ENCODE data around the gene KCNIP1.

Gene KCNIP1

DNA sequence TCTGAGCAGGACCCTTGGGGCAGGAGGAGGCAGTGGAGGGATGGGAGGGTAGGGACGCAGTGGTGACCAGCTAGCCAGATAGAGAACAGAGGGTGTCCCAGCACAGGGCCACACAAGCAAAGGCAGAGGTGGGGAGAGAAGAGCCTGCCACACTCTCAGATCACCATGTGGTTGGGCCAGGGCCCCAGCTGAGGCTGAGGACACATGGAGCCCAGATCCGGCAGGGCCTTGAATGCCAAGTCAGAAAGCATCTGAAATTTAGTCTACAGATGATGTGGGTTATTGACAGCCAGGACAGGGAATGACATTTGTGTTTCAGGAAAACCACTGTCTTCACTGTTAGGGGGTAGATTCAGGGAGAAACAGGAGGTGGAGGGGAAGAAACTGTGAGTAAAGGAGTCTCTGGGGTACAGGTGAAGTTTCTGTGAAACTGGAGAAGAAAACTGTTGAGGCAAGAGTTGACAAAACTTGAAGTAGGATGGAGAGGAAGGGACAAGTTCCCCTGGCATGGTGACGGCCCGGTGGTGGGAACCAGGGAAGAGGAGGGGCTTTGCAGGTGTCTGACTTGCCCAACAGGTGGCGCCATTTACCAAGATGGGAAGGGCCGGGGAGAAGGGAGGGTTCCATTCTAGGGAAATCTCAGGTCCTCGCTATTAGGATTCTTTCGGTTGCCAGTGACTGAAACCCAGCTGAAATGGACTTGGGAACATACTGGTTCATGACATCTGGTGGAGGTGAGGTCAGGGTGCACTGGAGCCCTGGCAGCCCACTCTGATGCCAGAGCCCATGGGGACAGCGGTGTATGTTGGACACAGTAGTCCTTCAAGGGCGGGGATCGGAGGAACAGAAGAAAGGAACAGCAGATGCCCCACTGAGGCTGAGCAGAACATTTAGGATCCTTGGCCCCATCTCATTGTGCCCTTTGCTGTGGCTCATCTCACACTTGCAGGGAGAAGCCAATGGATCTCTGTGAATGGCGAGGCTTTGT lies 100.1 kb downstream of the KCNIP1 start:
- DNase-seq: peak; percentile 74

DNA sequence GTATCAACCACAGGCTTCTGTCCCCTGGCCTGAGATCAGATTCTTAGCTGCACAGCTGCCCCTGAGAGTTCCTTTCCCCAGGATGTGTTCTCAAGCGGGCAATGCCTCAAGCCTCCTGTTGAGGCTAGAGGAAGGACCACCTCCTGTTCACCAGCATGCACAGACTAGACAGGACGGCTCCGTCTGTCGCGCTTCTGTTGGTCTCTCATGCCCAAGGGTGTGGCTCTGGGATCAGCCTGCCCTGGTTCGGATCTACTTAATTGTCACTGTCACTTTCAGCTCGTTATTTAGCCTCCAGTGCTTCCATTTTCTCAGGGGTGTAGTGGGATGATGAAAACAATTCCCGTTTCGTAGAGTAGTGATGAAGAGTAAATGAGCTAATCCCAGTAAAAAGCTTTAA lies 103.1 kb downstream of the KCNIP1 start:
- DNase-seq: no peak

DNA sequence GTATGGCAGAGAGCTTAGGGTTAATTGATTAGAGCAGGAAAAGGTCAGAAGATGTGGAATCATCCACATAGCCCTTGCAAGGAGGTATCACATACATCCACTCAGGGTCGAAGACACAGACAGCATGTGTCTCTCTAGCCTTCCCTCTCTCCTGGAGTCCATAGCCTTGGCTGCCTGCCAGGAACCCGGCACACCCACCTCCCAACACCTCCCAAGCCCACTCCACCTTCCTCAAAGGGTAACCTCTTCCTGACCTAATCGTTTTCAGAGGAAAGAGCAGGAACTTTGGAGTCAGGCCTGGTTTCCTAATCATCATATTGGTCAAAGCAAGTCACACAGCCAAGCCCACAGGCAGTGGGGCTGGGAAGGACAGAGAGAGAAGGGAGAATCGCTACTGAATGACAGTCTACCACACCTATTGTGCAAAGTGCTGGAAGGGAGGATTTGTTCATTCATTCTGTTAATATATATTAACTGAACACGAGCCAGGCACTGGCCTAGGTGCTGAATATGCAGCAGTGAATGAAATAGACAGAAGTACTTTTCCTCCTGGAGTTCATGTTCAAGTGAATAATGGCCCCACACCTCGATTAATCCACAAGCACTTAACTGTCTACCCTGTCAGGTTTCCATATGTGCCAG lies 107.8 kb downstream of the KCNIP1 start:
- no peak for DNase-seq

DNA sequence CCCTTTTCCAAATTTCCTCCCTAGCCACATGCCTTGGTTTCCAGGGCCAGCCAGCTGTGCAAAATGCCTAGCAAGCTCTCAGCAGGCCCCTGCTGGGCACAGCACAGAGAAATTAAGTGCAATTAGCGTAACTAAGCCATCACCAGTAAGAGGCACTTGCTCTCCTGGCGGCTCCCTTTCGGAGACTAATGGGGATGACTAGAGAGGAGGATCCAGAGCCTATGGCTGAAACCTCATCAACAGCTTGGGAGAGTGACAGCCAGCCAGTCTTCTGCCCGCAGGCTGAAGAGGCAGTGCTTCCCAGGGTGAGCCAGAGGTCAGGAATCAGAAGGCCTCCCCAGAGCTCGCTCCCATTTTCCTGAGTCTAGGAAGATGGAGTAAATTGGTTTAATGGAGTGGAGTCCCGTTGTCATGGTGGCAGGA lies 108.4 kb downstream of the KCNIP1 start:
- DNase-seq: no peak

DNA sequence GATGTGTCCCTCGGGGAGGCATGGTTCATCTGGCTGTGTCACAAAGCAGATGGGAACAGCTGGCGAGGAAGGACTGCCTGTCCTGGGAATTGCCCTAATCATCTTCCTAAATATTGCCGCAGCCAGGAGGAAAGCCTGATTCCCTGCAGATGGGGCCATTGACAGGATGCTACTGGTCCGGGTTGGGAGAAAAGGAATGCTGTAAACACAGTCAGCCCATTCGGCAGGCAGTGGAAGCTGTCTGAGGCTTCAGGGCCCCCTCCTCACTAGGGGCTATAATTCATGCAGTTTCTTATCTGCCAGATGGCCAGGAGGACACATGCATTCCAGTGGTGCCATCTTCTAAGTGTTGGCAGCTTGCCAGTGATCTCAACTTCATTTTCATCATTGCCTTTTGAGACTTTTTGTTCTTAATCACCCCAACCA lies 110.3 kb downstream of the KCNIP1 start:
- DNase-seq: no peak

DNA sequence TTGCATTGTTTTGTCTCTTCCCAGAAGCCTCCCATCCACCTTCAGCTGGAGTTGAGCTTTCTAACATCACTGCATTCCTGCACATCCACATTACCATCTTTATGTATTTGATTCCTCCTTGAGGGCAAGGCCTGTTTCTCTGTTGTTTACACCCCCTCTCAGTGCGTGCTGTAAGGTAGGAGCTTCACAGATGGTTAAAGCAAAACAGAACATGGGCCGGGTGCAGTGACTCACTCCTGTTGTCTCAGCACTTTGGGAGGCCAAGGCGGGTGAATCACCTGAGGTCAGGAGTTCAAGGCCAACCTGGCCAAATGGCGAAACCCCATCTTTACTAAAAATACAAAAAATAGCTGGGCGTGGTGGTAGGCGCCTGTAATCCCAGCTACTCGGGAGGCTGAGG lies 110.9 kb downstream of the KCNIP1 start:
- no peak for DNase-seq

DNA sequence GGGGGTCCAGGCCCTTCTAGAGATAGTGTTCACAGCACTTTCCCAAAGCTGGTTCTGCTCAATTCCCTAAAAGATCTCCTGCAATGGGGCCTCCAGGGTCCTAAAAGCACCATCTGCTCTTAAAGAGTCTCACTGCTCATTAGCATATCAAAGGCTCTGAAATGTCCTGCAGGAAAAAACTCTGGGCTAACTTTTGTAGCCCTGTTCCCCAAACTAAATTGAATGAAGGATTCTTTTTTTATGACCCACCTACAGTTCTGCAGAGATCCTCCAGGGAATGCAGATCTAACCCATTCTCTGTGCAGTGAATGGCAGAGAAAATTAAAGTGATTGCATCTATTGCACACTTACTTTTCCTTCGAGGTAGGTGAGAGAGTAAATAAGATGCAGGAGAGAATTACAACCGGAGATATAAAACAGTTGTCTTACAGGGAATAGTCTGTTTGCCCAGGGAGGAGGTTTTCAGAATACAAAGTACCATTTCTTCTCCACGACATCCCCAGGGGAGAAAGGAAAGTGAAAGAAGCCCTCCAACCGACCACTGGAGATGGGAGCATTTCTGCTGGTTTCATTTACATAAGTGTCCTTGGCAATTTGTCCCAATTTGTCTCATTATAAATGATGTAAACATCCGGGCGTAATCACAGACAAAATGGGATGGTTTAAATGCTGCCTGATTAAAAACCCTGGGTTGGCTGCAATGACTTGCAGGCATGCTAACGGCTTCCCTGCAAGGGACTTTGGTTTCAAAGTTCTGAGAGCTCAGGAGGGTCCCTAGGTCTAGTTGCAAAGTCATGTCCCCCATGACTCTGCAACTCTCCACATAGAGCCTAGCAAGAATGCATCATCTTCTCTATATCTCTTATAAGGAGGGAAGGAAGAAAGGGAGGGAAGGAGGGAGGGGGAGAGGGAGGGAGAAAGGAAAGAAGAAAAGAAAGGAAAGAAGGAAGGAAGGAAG lies 114.0 kb downstream of the KCNIP1 start:
- DNase-seq: no peak

DNA sequence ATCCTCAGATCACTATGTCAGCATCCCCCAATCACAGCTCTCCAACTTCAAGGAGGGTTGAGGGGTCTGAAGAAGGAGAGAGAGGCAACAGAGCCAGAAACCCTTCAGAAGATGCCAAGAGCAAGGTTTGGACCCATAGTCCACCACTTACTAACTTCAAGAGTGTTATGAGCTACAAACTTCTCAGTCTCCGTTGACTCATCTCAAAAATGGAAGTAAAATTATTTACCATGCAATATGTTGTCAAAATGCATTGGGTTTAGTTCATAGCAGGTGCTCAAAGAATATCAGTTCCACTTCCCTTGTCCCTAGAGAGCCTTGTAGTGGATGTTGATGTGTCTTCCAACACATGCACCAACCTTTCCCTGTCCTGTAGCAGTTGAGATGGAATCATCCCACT lies 116.0 kb downstream of the KCNIP1 start:
- no peak for DNase-seq

DNA sequence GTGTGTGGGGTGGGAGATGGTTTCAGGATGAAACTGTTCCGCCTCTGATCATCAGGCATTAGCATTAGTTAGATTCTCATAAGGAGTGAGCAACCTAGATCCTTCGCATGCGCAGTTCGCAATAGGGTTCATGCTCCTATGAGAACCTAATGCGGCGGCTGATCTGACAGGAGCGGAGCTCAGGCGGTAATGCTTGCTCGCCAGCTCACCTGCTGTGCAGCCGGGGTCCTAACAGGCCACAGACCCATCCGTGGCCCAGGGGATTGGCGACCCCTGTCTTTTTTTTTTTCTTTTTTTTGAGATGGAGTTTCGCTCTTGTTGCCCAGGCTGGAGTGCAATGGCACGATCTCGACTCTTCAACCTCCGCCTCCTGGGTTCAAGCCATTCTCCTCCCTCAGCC lies 119.1 kb downstream of the KCNIP1 start:
- DNase-seq: no peak

DNA sequence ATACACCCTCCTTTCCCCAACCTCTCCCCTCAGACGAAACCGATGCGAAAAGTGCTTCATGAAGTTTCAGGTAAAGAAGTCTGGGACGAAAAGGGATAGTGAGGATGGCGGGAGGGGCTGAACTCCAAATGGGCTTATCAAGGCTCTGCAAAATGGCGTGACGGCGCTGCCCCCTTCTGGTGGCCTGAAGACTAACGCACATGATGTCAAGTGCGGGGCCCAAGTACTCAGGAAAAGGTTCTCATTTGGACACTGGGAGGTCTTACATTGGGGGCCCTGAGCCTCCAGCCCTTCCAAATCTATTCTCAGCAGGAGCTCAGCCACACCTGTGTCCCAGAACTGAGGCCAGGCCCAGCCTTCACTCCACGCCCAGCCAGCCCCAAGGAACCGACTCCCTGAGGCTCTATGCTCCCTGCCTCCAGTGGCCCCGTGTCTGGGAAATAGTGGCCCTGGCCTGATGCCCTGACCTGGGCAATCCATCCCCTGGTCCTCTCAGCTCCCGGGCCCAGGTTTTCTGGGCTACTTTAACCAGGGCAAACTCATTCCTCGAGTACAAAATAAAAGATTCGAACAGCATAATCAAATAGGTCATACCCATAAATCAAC lies 119.9 kb downstream of the KCNIP1 start:
- DNase-seq: no peak

DNA sequence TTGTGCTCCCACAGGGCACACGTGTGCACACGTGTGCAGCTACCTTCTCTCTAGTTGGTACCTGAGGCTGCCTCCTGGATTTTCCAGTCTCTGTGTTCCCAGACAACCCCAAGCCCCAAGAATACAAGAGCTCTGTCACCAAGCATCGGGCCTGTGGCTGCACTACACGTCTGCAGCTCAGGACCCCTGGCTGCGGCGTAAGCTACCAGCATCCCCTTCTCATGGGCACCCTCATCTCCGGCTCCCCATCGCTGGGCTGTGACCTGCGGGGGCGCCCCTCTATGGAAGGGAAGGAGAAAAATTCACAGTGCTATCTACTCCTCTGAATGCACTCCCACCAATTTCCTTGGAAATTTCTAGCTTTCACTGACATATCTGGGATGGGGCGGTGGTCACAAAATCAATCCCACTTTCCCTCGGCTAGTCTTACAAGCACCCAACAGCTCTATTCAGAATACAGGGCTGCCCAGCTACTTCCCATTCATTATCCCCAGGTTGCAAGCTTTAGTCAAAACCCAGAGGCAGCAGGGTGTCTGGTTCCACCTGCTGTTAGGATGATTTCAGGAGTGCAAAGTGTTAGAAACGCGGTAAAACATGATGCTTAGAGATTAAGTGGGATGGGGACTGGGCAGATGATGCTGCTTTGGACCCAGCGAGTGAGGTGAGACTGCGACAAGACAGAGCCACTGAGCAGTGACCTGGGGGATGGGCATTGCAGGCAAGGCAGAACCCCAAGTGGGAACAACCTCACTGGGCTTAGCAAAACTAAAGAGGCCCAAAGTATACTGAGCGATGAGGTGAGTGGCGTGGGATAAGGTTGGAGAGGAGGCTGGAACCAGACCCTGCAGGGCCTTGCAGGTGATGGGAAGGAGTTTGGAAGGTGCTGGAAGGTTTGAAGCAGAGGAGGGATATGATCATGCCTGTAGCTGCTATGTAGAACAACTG lies 121.7 kb downstream of the KCNIP1 start:
- no peak for DNase-seq

DNA sequence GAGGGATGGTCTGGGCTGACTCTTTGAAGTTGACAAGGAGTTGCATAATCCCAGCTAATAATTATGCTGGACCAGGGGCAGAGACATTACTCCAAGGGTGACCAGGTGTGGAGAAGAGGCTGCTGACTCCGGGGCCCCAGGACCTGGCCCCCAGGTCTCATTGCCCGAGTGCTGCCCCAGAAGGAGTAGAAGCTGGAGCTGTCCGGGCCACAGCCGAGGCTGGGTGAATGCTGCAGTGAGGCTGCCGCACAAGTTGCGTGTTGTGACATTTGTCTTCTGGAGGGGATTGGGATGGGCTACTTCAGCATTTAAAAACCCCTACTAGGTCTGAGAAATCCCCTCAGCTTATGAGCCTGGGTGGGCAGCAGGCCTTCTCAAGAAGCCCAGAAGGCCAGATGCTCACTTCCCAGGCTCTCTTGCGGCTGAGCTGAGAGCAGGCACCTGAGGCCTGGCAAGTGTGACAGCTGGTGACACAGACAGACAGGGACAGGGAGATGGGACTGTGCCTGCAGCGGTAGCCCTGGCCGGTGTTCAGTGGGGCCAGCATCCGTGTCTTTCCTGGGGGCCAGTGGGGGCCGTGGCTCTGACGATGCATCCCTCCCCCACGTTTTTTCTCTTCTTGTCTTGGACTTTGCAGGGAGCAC lies 122.8 kb downstream of the KCNIP1 start:
- no peak for DNase-seq

DNA sequence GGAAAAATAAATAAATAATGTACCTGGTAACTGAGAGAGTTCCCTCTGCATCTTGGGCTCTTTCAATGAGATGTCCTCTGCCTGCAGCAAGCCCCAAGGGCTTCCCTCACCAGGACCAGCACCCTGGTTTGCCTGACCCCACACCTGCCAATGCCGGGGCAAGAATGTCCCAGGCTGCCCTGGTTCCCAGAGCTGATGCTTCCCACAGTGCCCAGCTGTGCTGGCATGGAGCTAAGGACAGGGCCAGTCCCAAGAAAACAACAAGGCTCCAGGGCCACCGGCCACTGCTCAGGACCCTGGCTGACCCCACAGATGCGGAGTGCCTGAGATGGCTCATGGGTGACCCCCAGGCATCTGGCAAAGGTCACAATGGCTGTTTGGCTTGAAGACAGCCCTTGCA lies 123.5 kb downstream of the KCNIP1 start:
- no peak for DNase-seq

DNA sequence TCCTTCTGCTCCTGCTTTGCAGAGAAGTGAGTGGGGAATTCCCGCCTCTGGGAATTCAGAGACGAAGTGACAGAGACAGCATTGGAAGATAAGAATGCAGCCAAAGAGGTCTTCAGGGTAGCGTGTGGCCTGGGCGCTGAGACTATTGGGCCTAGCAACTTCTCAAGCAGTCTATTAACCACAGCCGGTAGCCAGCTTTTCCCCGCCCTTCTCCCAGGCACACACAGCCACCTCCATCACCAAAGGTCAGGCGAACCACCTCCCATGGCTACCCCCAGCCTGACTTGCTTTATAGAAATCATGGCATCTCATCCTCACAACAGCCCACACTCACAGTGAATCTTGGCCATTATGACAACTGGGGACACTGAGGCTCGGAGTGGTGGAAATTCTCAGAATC lies 124.2 kb downstream of the KCNIP1 start:
- no peak for DNase-seq

DNA sequence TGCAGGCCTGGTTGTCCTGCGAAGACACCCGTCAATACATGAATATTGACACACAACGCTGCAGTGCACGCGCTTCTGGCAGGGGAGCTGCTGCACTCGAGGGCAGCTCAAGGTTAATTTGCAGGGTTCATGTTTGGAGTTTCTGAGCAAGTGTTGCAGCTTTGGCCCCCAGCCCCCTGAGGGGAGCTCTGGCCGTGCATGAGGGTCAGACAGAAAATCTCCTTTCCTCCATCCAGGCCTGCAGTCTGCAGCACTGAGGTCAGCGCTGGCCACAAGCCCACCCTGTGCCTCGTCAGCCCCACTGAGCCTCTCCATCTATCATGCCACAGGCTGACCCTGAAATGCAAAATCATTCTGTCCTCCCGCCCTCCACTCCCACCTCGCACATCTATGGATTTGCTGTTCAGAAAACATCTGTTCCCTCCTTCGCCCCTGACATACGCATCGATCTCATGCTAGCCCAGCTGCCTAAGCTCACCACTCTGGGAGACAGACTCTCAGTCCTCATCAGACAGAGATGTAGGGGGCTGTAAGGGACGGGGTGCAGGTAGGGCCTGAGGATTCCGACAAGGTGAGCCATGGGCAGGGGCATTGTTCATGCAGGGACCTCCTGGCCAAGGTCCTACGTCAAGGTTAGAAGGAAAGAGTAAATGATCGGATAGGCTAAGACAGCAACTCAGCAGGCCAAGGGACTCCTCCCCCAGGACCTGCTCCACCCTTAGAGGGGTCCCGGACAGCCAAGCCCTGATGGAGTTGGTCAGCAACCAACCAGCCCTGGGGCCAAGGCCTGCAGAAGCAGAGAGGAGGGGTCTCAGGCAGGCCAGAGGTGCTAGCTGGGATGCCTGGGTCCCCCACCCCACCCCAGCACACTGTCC lies 125.1 kb downstream of the KCNIP1 start:
- no peak for DNase-seq

DNA sequence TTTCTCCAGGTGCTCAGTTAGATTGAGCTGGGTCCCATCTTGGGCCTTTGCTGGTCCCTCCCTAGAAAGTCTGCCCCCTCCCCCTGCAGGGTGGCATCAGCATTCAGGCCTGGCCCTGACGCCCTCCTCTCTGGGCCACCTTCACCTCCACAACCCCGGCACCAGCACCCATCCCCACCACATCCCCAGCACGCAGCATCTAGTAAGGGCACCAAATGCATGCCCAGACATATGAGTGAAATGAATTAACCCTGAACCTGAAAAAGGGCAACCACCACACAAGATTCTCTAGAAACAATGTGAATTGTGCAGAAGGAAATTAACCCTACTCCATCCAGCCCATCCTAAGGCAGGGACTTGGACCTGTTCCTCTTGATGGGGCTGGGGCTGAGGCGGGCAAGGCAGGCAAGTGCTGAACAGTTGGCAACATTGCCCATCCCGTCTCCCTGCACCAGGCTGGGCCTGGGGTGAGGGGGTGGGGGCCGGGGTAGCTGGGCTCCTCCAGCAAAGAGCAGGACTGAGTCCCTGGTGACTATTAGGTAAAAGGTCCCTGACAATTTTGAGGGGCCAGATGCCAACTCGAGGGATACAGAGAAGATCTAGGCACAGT lies 125.9 kb downstream of the KCNIP1 start:
- DNase-seq: no peak

DNA sequence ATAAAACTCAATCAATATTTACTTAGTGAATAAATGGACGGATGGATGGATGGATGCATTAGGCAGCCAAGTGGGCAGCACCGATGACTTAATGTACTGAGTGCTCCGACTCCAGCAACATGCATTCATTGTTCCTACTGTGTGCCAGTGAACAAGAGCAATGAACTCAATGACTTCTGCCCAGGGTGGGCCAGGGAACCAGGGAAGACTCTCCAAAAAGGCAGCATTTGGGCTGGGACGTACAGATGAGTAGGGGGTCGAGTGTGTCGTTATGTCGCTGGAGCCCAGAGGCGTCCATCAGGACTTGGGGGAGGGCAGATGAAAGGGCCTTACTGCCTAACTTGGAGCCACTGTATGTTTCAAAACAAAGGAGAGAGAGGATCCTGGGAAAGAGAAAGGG lies 126.4 kb downstream of the KCNIP1 start:
- DNase-seq: no peak

DNA sequence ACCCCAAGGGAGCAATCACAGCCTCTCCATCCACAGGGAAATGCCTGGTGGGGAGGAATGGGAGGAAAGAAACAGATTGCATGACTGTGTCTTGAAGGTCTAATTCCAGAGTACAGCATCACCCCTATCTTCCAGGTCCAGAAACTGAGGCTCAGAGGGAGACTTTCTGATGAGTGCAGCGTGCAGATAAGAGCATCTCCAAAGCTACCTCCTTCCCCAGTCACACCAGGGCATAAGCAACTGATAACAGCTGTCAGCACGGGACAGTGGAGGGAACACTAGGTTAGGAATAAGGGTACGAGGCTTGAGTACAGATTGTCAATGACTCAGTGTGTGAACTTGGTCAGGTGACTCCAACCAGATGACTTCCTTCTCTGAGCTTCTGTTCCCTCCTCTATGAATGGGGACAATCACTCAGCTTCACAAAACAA lies 126.9 kb downstream of the KCNIP1 start:
- no peak for DNase-seq

DNA sequence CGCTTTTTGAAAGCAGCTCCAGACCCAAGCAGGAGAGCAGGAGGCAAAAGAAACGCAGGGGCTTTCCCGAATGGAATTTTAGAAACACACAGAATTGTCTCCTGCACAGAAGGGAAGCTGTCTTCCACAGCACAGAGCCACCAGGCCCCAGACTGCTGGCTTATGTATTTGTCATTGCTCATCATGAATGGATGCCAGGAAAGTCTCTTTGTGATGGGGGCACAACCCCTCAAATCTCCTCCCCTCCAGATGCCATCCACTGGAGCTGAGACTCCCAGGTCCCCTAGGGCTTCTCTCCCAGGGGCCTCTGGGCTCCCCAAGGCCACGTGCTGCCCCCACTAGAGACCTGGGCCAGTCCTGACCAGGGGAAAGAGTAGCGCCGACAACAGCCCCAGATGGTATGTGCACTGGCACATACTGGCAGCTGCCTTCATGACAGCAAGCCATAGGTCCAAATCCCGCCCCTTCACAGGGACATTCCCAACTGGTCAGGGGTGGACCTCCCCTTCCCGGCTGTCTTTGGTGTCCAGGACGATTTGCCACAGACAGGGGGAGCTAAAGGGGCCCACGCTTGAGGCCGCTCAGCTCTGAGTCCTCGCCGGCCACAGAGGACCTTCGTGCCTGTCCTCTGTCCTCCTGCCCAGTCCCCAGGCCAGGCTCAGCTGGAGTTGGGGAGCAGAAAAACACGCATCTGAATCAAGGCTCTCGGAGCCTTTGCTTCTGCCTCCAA lies 127.8 kb downstream of the KCNIP1 start:
- DNase-seq: no peak
